Measurements from ENCODE around the gene NDUFA9.

Gene NDUFA9

GRCh38 chr12:4681732-4682131, 32.8 kb downstream of the NDUFA9 start:
- no peak overlapping the region for H3K4me3 ChIP-seq (ENCODE audit: low read depth, low read length)
- no peak for TF ChIP-seq CTCF (IDR thresholded peaks at IDR 0.05; ENCODE audit: low read depth, low read length)

- TF ChIP-seq CTCF (IDR thresholded peaks at IDR 0.05; ENCODE audit: low read depth, low read length): no peak
- no peak overlapping the region for H3K4me3 ChIP-seq (ENCODE audit: low read depth, low read length)
Measured at GRCh38 chr12:4685317-4685716, 36.4 kb downstream of the NDUFA9 start.

DNA sequence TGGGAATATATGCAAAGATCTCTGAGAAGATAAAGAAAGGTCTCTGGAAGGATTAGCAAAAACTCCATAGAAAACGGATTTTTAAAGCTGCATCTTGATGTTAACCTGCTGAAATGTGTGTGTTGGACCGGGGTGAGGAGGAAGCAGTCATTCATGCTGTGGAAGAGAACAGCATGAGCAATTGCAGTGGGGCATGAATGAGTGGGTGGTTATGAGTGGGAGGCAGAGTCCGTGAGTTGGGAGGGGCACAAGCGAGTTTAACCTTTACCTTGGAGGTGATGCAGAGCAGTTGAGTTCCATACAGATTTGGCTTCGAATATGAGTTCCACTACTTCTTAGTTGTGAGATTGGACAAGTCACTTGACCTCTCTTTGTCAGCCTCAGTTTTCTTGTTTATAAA, 41.8 kb downstream of the NDUFA9 start:
- TF ChIP-seq CTCF (IDR thresholded peaks at IDR 0.05; ENCODE audit: low read depth, low read length): no peak
- no peak overlapping the region for H3K4me3 ChIP-seq (ENCODE audit: low read depth, low read length)
